BJ (cell line): ENCODE results near the gene STIM2. TPM values are rescaled to one million over a fixed set of nuclear protein-coding genes. Genes with fewer than 3 reads are reported as not detected.
"Not testable (repeated sequence)": the region's sequence is repeated elsewhere in the genome, so short reads cannot be mapped to it uniquely, and the experiment has no call there.

Source experiments
- CTCF ChIA-PET: fragments of 350-600 bp; formaldehyde crosslinking; extraction: SDS; loops from one replicate; lab custom pipeline; 2021; ENCODE audit warnings: antibody characterized with exemption, inconsistent platforms; lab: Yijun Ruan, JAX
- POLR2A ChIA-PET: fragments of 300-600 bp; sonication (Branson Sonifier 250); formaldehyde crosslinking; extraction: SDS; loops from one replicate; lab custom pipeline; 2021; ENCODE audit warnings: antibody characterized with exemption; lab: Charles Lee
- DNase-seq: peaks from one replicate; pipeline ENCODE4 v3.0.0-alpha.2; 2011; ENCODE audit warnings: low read depth
- H3K27me3 ChIP-seq: 2 replicates; pipeline ENCODE4 v1.6.0; 2011; ENCODE audit warnings: low read length; ENCODE audit not compliant: control insufficient read depth, insufficient read depth
- H3K36me3 ChIP-seq: 2 replicates; pipeline ENCODE4 v1.5.1; 2011; ENCODE audit warnings: low read length; ENCODE audit not compliant: control insufficient read depth, insufficient read depth
- H3K4me3 ChIP-seq: 2 replicates; pipeline ENCODE4 v1.5.1; 2011; ENCODE audit warnings: low read depth, mild to moderate bottlenecking, control low read depth, low read length
- CTCF ChIP-seq: IDR thresholded peaks from 2 replicates; pipeline ENCODE4 v1.5.1; 2011; ENCODE audit warnings: low read depth, mild to moderate bottlenecking, control low read depth, inconsistent platforms, low read length, moderate library complexity; ENCODE audit not compliant: insufficient read depth
- polyA plus RNA-seq: library from polyadenylated mRNA; depleted of rRNA; stranded (reverse); fragments of >200 nt; gene quantifications from 2 replicates; pipeline ENCODE4 v1.2.3, GENCODE V29; 2011

STIM2 gene
- polyA plus RNA-seq, 1 experiment = 17.8 TPM

- H3K36me3 ChIP-seq = no peaks in the 10 kb centered on the region
- no peak for DNase-seq
- peaks cover 1% of the 10 kb centered on the region; the same call in 1 of the 2 replicates for H3K27me3 ChIP-seq
- no peak for TF ChIP-seq CTCF
- CTCF ChIA-PET = interaction anchor here (0.6 kb wide), 1 partner anchor 383 kb away, joined by 3 read pairs; no protein-coding TSS in a partner anchor
- POLR2A ChIA-PET = no interaction called here
- no peak overlapping the region for H3K4me3 ChIP-seq
Measured at GRCh38 chr4:26826721-26827120, 33.9 kb upstream of the STIM2 start.

GRCh38 chr4:26827336-26827735 lies 33.3 kb upstream of the STIM2 start:
- H3K4me3 ChIP-seq, H3K36me3 ChIP-seq, H3K27me3 ChIP-seq, DNase-seq, CTCF ChIA-PET, POLR2A ChIA-PET: not testable (repeated sequence)

- no peak for DNase-seq
- TF ChIP-seq CTCF = no peak
- peaks cover 1% of the 10 kb centered on the region; the same call in 1 of the 2 replicates for H3K27me3 ChIP-seq
- no peak overlapping the region for H3K4me3 ChIP-seq
- ChIA-PET CTCF (interaction anchor here (0.6 kb wide), 1 partner anchor 310 kb away, joined by 3 read pairs; no protein-coding TSS in a partner anchor), POLR2A (no interaction called here)
- no peaks in the 10 kb centered on the region for H3K36me3 ChIP-seq
Measured at GRCh38 chr4:26827798-26828197, 32.8 kb upstream of the STIM2 start.

GRCh38 chr4:26829018-26829417 lies 31.6 kb upstream of the STIM2 start:
- ChIA-PET POLR2A (no interaction called here), CTCF (no interaction called here)
- no peak for TF ChIP-seq CTCF
- no peaks in the 10 kb centered on the region for H3K36me3 ChIP-seq
- no peak for DNase-seq
- H3K4me3 ChIP-seq = no peak overlapping the region
- peaks cover 1% of the 10 kb centered on the region; the same call in 1 of the 2 replicates for H3K27me3 ChIP-seq

- POLR2A ChIA-PET = no interaction called here
- TF ChIP-seq CTCF = no peak
Measured at GRCh38 chr4:26830033-26830432, 30.6 kb upstream of the STIM2 start.

GRCh38 chr4:26830701-26831100 lies 29.9 kb upstream of the STIM2 start:
- Histone ChIP-seq H3K4me3 (no peak overlapping the region), H3K27me3 (peaks cover 4% of the 10 kb centered on the region; the same call in 1 of the 2 replicates), H3K36me3 (no peaks in the 10 kb centered on the region)
- DNase-seq = no peak
- no peak for TF ChIP-seq CTCF
- ChIA-PET POLR2A (no interaction called here), CTCF (no interaction called here)

More at GRCh38 chr4:26830033-26830432, 30.6 kb upstream of the STIM2 start:
- Histone ChIP-seq H3K27me3 (peaks cover 1% of the 10 kb centered on the region; the same call in 1 of the 2 replicates), H3K36me3 (no peaks in the 10 kb centered on the region), H3K4me3 (no peak overlapping the region)
- no peak for DNase-seq
- CTCF ChIA-PET = no interaction called here
